ENCODE measurements around the gene IL1RAPL1. TPM values are rescaled to one million over a fixed set of nuclear protein-coding genes. Genes with fewer than 3 reads are reported as not detected.

The IL1RAPL1 gene
- total RNA-seq, 2 experiments from 2014 or later = not detected

DNA sequence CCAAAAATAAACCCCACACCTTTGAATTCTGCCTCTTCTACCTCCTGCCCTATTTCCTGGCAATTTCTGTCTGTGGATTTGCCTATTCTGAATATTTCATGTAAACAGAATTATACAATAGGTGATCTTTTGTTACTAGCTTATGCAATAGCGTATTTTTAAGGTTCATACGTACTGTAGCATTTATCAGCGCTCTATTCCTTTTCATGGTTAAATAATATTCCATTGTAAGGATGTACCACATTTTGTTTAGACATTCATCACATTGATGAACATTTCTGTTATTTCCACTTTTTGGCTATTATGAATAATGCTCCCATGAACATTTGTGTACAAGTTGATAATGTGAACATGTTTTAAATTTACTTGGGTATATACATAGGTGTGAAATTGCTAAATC, 847.7 kb downstream of the IL1RAPL1 start:
- CTCF ChIA-PET = no interaction called here
- no peak for DNase-seq
- Mint-ChIP-seq H3K4me1 (no peaks in the 10 kb centered on the region), H3K4me3 (no peak overlapping the region), H3K9me3 (no peaks in the 10 kb centered on the region), H3K27ac (no peak overlapping the region), H3K27me3 (no peaks in the 10 kb centered on the region), H3K36me3 (ENCODE audit: low read depth) (no peaks in the 10 kb centered on the region)
- POLR2A ChIA-PET = no interaction called here

DNA sequence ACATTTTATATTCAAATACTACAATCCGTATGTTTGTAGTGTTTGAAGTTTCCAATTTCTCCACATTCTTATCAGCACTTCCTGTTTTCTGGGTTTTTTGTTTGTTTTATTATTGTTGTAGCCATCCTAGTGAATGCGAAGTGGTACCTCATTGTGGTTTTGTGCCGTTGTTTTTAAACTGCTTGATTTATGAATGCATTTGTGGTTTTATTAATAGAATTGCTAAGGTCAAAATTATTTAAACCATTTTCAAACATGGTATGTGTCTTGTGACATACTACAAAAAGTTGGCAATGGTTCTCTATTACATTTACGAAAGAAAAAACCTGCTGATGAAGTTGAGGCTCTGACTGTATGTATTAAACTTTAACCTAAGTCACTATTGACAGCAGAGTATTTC, 848.1 kb downstream of the IL1RAPL1 start:
- H3K27ac Mint-ChIP-seq = no peak overlapping the region
- POLR2A ChIA-PET = no interaction called here
- H3K4me3 Mint-ChIP-seq = no peak overlapping the region
- no peak for DNase-seq
- CTCF ChIA-PET = no interaction called here
- no peaks in the 10 kb centered on the region for H3K27me3 Mint-ChIP-seq
- no peaks in the 10 kb centered on the region for H3K36me3 Mint-ChIP-seq (ENCODE audit: low read depth)
- H3K4me1 Mint-ChIP-seq = no peaks in the 10 kb centered on the region
- no peaks in the 10 kb centered on the region for H3K9me3 Mint-ChIP-seq

DNA sequence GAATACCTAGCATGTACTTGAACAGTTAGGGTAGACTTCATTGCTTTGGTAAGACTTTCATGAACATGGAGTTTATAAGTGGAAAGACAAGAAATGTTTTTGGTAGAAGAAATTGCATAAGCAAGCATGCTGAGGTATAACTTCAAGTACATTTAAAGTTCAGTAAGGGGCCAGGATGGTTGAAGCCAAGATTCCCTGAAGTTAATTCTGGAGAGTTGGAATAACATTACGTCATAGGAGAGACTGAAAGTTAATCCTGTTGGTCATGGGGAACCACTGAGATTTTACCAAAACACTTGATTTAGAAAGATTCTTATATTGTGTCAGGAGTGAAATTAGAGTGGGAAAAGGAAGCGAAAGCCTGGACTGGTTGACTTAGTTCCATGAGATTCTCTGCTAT, 860.6 kb downstream of the IL1RAPL1 start:
- Mint-ChIP-seq H3K36me3 (ENCODE audit: low read depth) (no peaks in the 10 kb centered on the region), H3K27ac (no peak overlapping the region), H3K4me3 (no peak overlapping the region), H3K27me3 (no peaks in the 10 kb centered on the region), H3K9me3 (no peaks in the 10 kb centered on the region), H3K4me1 (no peaks in the 10 kb centered on the region)
- POLR2A ChIA-PET = no interaction called here
- CTCF ChIA-PET = no interaction called here
- DNase-seq = no peak

DNA sequence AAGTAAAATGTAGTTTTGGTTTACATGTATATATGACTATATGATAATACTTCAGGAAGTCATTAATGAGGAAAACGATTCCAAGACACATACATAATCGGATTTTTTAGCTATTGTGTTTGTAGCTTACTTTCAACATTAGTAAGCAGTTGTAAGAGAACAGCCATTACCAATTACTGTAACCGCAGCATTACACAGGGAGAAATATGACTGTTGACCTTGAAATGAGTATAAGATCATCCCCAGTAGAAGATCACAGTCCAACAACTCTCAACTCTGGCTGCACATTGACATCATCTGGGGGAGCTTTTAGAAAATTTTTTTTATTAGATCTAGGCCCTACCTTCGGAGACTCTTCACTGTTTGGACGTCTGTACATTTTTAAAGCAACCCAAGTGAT, 866.1 kb downstream of the IL1RAPL1 start:
- no peak for DNase-seq
- no peak overlapping the region for H3K27ac Mint-ChIP-seq
- no peak overlapping the region for H3K4me3 Mint-ChIP-seq
- H3K9me3 Mint-ChIP-seq = peaks cover 3% of the 10 kb centered on the region
- POLR2A ChIA-PET = no interaction called here
- H3K4me1 Mint-ChIP-seq = no peaks in the 10 kb centered on the region
- CTCF ChIA-PET = no interaction called here
- no peaks in the 10 kb centered on the region for H3K27me3 Mint-ChIP-seq
- H3K36me3 Mint-ChIP-seq (ENCODE audit: low read depth) = no peaks in the 10 kb centered on the region

DNA sequence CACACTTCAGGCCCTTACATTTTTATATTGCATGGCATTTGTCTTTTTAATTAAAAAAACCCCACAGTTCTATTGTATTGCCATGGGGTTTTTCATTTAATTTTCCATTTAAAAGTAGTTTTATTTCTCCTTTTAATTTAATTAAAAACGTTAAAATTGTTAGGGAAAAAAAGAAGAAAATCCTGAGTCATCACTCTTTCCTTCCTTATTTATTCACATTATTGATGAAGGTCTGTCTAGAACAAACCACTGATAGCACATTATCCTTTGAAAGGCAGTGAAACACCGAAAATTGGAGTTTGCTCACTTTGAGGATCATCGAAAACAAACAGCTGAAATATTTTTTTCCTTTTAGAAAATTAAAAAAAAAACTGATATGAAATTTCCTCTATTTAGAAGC, 868.5 kb downstream of the IL1RAPL1 start:
- no peaks in the 10 kb centered on the region for H3K27me3 Mint-ChIP-seq

DNA sequence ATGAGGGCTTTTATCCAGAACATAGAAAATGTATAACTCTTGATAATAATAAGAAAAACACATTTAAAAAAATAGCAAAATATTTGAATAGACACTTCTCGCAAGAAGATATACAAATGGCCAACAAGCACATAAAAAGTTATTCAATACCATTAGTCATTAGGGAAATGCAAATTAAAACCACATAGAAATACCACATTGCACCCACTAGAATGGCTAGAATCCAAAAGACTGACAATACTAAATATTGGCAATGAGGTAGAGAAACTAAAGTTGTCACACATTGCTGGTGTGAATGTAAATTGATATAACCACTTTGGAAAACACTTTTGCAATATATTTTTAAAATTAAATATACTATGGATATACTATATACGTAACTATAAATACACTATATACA, 873.8 kb downstream of the IL1RAPL1 start:
- Mint-ChIP-seq H3K27ac (no peak overlapping the region), H3K36me3 (ENCODE audit: low read depth) (no peaks in the 10 kb centered on the region), H3K4me3 (no peak overlapping the region), H3K9me3 (peaks cover 7% of the 10 kb centered on the region), H3K4me1 (no peaks in the 10 kb centered on the region), H3K27me3 (no peaks in the 10 kb centered on the region)
- POLR2A ChIA-PET = no interaction called here
- CTCF ChIA-PET = no interaction called here
- no peak for DNase-seq

More for the DNA sequence above, 868.5 kb downstream of the IL1RAPL1 start:
- DNase-seq = no peak
- POLR2A ChIA-PET = no interaction called here
- H3K27ac Mint-ChIP-seq = no peak overlapping the region
- H3K4me1 Mint-ChIP-seq = no peaks in the 10 kb centered on the region
- H3K4me3 Mint-ChIP-seq = no peak overlapping the region
- CTCF ChIA-PET = no interaction called here
- H3K36me3 Mint-ChIP-seq (ENCODE audit: low read depth) = no peaks in the 10 kb centered on the region
- H3K9me3 Mint-ChIP-seq = peaks cover 8% of the 10 kb centered on the region

DNA sequence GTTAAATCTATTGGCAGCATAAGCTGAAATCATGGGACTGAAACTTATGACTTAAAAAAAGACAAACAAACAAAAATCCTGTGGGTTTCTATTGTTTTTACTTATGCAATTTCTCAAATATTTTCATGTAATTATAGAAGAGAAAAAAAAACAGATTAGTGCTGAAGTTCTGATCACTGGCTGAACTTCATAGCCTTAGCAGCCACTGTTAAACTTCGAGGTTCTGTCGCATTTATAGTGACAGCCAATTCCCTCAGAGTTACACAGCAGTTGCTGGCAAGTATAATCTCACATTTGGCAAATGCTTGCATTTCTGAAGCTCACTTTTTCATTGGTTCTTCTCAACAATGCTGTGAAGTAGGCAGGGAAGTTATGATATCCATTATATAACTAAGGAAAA, 879.2 kb downstream of the IL1RAPL1 start:
- Mint-ChIP-seq H3K4me1 (no peaks in the 10 kb centered on the region), H3K9me3 (no peaks in the 10 kb centered on the region), H3K4me3 (no peak overlapping the region), H3K36me3 (ENCODE audit: low read depth) (no peaks in the 10 kb centered on the region), H3K27me3 (no peaks in the 10 kb centered on the region), H3K27ac (no peak overlapping the region)
- DNase-seq = no peak
- ChIA-PET POLR2A (no interaction called here), CTCF (no interaction called here)

DNA sequence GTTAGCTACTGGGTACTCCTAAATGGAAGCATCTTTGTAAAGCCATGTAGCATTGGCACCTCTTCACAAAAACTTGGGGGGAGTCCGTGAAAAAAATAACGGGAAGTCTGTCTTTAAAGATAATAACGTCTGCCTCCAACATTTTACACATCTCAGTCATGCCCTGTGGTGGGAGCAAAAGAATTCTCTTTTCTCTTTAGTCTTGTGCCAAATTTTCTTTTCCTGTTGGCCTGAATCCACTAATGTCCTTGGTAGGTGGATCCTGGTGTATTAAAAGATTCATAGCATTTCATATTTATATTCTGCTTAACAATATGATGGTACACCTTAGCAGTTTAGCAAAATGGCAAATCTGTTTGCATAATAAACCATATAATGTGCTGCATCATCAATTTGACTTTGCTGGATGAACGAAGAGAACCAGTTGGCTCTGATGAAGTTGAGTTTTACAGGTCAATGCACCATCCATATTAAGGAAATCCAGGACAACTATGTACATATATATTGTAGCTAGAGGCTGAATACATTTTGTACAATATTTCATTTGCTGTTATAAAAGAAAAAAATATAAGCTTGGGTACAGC, 881.8 kb downstream of the IL1RAPL1 start:
- no peaks in the 10 kb centered on the region for H3K4me1 Mint-ChIP-seq
- no peak overlapping the region for H3K27ac Mint-ChIP-seq
- ChIA-PET CTCF (no interaction called here), POLR2A (no interaction called here)
- H3K9me3 Mint-ChIP-seq = no peaks in the 10 kb centered on the region
- no peak overlapping the region for H3K4me3 Mint-ChIP-seq
- no peak for DNase-seq
- H3K36me3 Mint-ChIP-seq (ENCODE audit: low read depth) = no peaks in the 10 kb centered on the region
- H3K27me3 Mint-ChIP-seq = no peaks in the 10 kb centered on the region

DNA sequence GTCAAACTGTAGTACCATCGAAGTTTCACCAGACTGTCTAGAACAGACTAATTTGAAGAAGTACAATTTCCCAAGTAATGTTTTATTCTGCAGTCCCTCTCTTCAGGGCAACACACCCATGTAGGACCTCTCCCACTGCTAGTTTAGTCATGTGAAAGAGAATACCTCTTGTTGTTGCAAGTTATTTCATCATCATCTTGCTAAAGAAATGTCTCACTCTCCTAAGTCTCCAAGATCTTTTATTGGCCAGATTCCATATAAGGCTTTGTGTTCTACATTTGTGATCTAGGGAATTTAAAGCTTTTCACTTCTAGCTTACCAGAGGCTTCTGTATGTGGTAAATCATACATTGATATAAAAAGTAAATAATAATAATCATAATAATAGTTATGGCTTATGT, 882.8 kb downstream of the IL1RAPL1 start:
- Mint-ChIP-seq H3K9me3 (no peaks in the 10 kb centered on the region), H3K36me3 (ENCODE audit: low read depth) (no peaks in the 10 kb centered on the region), H3K27me3 (no peaks in the 10 kb centered on the region), H3K4me1 (no peaks in the 10 kb centered on the region), H3K27ac (no peak overlapping the region), H3K4me3 (no peak overlapping the region)
- ChIA-PET CTCF (no interaction called here), POLR2A (no interaction called here)
- no peak for DNase-seq

DNA sequence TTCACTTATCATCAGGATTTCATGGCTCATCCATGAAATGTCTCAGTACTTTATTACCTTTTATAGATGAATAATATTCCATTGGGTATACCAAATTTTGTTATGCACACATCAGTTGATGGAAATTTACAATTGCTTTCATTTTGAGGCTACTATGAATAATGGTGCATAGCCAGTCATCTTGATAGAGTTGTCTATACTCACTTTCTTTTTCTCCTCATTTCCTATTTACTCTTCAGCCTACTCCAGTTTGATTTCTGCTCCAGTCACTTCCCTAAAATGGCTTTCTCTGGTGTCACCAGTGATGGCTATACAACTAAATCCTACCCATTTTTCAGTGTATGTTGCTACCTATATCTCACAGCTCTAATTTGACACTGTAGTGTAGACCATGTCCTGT, 884.6 kb downstream of the IL1RAPL1 start:
- CTCF ChIA-PET = no interaction called here
- Mint-ChIP-seq H3K27ac (no peak overlapping the region), H3K27me3 (no peaks in the 10 kb centered on the region), H3K4me1 (no peaks in the 10 kb centered on the region), H3K9me3 (no peaks in the 10 kb centered on the region), H3K4me3 (no peak overlapping the region), H3K36me3 (ENCODE audit: low read depth) (no peaks in the 10 kb centered on the region)
- no peak for DNase-seq
- POLR2A ChIA-PET = no interaction called here

DNA sequence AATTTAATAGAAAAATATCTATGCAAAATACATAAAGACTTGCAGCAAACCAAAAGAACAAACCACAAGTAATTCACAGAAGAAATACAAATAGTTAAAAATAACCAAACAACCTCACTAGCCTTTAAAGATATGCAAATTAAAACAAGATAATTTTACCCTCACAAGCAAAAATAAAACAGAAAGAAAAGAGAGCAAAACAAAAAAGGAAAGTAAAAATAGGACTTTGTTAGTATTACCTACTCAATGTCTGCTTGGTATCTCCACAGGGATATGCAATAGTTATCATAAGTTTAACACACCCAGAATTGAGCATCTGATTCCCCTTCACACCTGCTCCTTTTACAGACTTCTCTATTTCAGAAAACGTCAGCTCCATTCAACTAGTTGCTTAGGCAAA, 890.6 kb downstream of the IL1RAPL1 start:
- H3K27ac Mint-ChIP-seq = no peak overlapping the region
- H3K36me3 Mint-ChIP-seq (ENCODE audit: low read depth) = no peaks in the 10 kb centered on the region
- CTCF ChIA-PET = no interaction called here
- H3K9me3 Mint-ChIP-seq = no peaks in the 10 kb centered on the region
- DNase-seq = no peak
- H3K4me3 Mint-ChIP-seq = no peak overlapping the region
- no peaks in the 10 kb centered on the region for H3K4me1 Mint-ChIP-seq
- no peaks in the 10 kb centered on the region for H3K27me3 Mint-ChIP-seq
- POLR2A ChIA-PET = no interaction called here

DNA sequence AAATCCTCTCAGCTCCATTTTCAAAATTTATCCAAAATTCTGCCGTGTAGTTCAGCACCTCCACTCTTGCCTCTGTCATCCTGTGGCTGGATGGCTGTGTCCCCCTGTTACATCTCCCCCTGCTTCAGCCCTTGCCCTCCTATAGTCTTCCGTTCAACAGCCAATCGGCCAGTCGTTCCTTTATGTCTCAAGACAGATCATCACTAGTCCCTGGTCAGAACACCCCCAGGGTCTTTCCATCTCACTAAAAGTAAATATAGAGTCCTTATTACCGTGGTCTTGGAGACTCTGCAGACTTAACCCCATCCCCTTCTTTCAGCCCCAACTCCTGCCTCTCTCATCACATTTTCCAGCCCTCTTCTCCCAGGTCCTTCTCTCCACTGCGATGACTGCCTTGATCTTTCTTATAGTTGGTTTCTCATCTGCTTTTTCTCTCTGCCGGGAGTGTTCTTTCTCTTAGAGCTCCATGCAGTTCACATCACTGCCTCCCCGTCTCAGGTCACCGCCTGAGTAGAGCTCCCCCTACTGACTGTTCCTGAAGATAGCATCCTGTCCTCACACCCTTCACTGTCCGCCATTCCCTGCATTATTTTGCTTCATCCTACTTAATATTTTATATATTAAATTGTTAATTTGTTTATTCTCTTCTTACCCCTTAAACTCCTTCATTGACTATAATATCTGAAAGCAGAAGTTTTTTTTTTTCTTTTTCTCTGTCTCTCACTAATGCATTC, 891.3 kb downstream of the IL1RAPL1 start:
- CTCF ChIA-PET = no interaction called here
- H3K36me3 Mint-ChIP-seq (ENCODE audit: low read depth) = no peaks in the 10 kb centered on the region
- H3K4me3 Mint-ChIP-seq = no peak overlapping the region
- no peaks in the 10 kb centered on the region for H3K9me3 Mint-ChIP-seq
- no peak for DNase-seq
- POLR2A ChIA-PET = no interaction called here
- H3K27ac Mint-ChIP-seq = no peak overlapping the region
- no peaks in the 10 kb centered on the region for H3K4me1 Mint-ChIP-seq
- H3K27me3 Mint-ChIP-seq = no peaks in the 10 kb centered on the region

DNA sequence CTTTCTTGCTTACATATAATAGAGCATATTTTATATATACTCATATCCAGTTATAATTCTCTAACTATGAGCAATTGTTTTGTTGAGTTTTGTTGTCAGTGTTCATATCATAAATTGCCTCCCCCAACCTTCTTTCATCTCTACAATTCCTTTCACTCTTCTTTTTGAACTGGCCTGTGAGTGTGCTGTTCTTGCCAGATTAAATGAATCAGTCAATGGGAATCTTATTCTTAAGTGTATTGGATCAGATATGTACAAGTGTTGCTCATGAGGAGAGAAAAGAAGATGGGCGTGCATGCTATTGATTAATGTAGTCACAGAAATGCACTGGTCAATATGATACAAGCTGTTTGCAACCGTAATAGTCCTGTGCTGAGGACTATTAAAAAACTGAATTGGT, 900.0 kb downstream of the IL1RAPL1 start:
- H3K36me3 Mint-ChIP-seq (ENCODE audit: low read depth) = no peaks in the 10 kb centered on the region
- no peaks in the 10 kb centered on the region for H3K27me3 Mint-ChIP-seq
- no peak overlapping the region for H3K27ac Mint-ChIP-seq
- CTCF ChIA-PET = no interaction called here
- no peak for DNase-seq
- H3K4me1 Mint-ChIP-seq = no peaks in the 10 kb centered on the region
- no peaks in the 10 kb centered on the region for H3K9me3 Mint-ChIP-seq
- H3K4me3 Mint-ChIP-seq = no peak overlapping the region
- POLR2A ChIA-PET = no interaction called here

DNA sequence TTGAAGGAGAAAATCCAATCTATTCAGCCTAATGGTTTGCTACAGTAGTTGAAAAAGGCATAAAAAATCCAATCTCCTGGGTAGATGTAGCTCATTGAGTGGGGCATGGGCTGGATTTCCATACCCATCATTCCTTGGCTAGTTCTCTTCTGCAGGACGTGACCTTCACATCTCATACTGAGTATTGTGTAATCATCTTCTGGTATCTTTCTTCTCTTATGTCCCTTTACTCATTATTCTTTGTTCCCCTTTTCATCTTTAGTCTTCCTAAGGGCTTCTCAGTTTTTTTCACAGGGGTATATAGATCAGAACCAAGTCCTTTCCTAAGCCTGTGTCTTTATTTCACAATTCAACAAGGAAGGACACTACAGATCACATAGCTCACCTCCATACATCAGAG, 900.5 kb downstream of the IL1RAPL1 start:
- H3K36me3 Mint-ChIP-seq (ENCODE audit: low read depth) = no peaks in the 10 kb centered on the region
- no peak overlapping the region for H3K4me3 Mint-ChIP-seq
- ChIA-PET POLR2A (no interaction called here), CTCF (no interaction called here)
- H3K27ac Mint-ChIP-seq = no peak overlapping the region
- no peaks in the 10 kb centered on the region for H3K27me3 Mint-ChIP-seq
- H3K9me3 Mint-ChIP-seq = no peaks in the 10 kb centered on the region
- H3K4me1 Mint-ChIP-seq = no peaks in the 10 kb centered on the region
- DNase-seq = no peak
